Mammary microvascular endothelial cell (primary cell): ENCODE results near the gene SNCB. TPM values are rescaled to one million over a fixed set of nuclear protein-coding genes. Genes with fewer than 3 reads are reported as not detected.

Experiments used
- total RNA-seq: library from RNA; depleted of rRNA; stranded (reverse); fragments of >200 nt; gene quantifications from 2 replicates; pipeline ENCODE4 v1.2.3, GENCODE V29; 2015

SNCB gene
- 0.44 TPM in 1 of 2 replicates, not detected in the other for total RNA-seq

DNA sequence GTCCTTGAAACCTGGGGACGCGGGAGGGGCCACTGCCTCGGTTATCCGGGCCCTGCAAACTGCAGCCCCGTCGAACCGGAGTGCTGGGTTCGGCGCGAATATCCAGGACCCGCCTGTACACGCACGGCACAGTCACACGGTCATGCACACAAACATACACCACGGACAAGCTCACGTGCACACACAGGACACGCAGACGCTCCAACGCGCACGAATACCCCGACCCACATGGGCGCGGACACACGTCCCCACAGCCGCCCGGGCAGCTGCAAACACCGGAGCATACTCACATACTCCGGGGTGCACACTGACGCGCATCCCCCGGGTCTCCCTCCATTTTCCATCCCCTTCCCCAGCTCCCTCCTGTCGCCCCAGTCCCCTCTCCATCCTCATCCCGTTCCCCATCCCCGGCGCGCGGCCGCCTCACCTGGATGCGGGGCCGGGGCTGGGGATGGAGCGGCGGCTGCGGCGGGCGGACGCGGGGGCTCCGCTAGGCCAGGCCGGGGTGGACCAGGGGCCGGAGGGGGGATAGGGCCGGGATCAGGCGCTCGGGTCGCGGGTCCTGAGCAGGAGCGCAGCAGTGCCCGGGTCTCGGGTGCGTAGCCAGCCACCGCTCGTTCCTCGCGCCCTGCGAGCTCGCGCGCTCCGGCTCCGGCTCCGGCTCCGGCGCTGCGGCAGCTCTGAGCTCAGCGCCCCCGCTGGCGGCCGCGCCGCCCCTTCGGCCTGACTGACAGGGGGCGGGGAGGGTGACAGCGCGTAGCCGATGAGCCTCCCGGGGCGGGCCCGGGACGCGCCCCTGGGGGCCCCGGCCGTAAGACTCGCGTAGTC lies at the start of gene SNCB, which contains the start of gene EIF4E1B:
TSS of gene SNCB (minus strand) at position 682 of the 828 bp plus-strand sequence. CDS start 880 bp downstream, outside the sequence.
TSS of gene EIF4E1B (plus strand) at position 823 of the 828 bp plus-strand sequence. CDS start 12,113 bp downstream, outside the sequence.

DNA sequence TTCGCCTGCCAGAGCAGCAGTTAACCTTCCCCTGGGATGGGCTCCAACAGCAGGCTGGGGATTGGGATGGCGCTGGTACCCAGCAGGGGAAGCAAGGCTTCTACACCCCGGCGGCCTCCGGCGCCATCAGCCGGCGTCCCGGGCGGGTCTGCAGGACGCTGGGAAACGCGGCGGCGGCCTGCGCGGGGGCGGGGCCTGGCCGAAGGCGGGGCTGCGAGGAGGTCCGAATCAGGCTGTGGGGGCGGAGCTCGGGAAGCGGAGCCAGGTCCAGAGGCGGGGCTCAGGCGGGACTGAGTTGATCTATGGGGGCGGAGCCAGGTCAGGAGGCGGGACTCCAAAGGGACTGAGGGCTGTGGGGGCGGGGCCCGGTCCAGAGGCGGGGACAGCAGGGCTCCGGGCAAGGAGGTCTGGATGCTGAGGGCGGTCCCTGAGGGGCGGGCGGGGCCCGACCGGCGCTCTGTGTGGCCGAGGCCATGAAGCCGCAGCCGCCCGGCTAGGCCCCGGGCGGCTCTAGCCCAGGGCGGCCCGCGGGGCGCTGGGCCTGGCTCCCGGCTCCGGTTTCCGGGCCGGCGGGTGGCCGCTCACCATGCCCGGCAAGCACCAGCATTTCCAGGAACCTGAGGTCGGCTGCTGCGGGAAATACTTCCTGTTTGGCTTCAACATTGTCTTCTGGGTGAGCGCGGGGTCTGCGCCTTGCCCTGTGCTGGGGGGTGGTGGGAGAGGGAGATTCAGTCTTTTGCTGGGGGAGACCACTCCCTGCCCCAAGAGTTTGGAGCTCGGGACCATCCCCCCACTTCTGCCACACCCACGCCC lies 16.9 kb upstream of the SNCB start, which contains the start of gene TSPAN17:
TSS of gene TSPAN17 (plus strand) at position 455 of the 813 bp plus-strand sequence. CDS start at position 587, 132 bp downstream.

DNA sequence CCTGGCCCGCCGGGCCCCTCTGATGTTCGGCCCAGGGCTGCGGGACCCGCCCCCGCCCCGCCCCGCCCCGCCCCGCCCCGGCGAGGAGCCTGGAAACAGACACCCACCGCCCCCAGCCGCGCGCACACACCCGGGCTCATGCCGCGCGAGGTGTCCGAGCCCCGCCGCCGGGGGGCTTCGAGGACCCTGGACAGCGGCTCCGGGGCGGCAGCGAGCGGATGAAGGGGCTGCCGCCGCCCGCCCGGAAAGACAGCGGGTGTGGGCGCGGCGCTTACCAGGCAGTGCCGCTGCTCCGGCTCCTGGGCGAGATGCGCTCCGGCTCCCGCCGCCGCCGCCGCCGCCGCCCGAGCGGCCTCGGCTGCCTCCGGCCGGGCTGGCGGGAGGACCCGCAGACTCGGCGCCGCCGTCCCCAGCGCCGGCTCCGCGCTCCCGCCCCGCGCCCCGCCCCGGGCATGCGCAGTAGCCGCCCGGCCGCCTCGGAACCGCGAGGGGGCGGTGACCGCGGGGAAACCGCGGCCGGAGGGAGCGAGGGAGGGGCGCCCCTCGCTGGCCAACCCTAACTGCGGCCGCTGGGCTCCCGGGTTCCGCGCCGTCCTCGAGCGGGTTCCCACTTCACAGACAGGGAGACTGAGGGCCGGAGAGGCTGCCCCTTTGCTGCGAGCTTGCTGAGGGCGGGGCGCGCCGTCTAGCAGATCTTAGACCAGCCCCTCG lies 20.5 kb downstream of the SNCB start, which contains the start of gene GPRIN1:
TSS of gene GPRIN1 (minus strand) at position 433 of the 711 bp plus-strand sequence. CDS start 10,322 bp downstream, outside the sequence.

Other genes with a start within 250 kb of the SNCB start
- 29.2 and 29.6 TPM in 2 replicates for gene NOP16, start 241.9 kb downstream of the SNCB start, total RNA-seq
- gene HIGD2A, start 241.8 kb downstream of the SNCB start, total RNA-seq: 127 and 159 TPM in 2 replicates
- 195 and 200 TPM in 2 replicates for gene CLTB, start 214.0 kb downstream of the SNCB start, total RNA-seq
- 29.3 and 31.3 TPM in 2 replicates for gene FAF2, start 182.1 kb downstream of the SNCB start, total RNA-seq
- gene RNF44, start 93.1 kb downstream of the SNCB start, total RNA-seq: 6.5 and 7.3 TPM in 2 replicates
- gene CDHR2, start 81.2 kb downstream of the SNCB start, total RNA-seq: not detected in 2 replicates
- gene GPRIN1, start 20.4 kb downstream of the SNCB start, total RNA-seq: 8.8 and 10.0 TPM in 2 replicates
- not detected in 2 replicates for gene EIF4E1B, start 141 bp upstream of the SNCB start, total RNA-seq
- gene TSPAN17, start 16.9 kb upstream of the SNCB start, total RNA-seq: 48.5 and 52.5 TPM in 2 replicates
- gene UNC5A, start 180.0 kb upstream of the SNCB start, total RNA-seq: 0.87 and 1.1 TPM in 2 replicates